Measurements from ENCODE around the gene MRPS24.
A peak's percentile ranks its signal among the peaks of the same experiment; 100 is the strongest.

The MRPS24 gene

GRCh38 chr7:43877968-43878864, 8.9 kb upstream of the MRPS24 start:
- Histone ChIP-seq H3K27me3 (ENCODE audit: control insufficient read depth in 2 of 2, insufficient read depth in 2 of 2, low read length in 2 of 2) (no peaks in the 10 kb centered on the region), H3K4me3 (ENCODE audit: low read length in 2 of 2) (no peak overlapping the region), H3K27ac (ENCODE audit: low read depth in 2 of 2, low read length in 2 of 2) (no peak overlapping the region), H3K36me3 (ENCODE audit: control insufficient read depth in 2 of 2, insufficient read depth in 2 of 2, low read length in 2 of 2) (peaks cover 64 to 65% of the 10 kb centered on the region in 2 donors), H3K4me1 (ENCODE audit: control insufficient read depth in 2 of 2, insufficient read depth in 2 of 2, low read length in 2 of 2) (peaks cover 5% of the 10 kb centered on the region in 2 donors), H3K9ac (ENCODE audit: low read depth in 1 of 2, low read length in 2 of 2) (no peak overlapping the region), H3K9me3 (ENCODE audit: control insufficient read depth in 2 of 2, low read length in 2 of 2) (no peaks in the 10 kb centered on the region)

DNA sequence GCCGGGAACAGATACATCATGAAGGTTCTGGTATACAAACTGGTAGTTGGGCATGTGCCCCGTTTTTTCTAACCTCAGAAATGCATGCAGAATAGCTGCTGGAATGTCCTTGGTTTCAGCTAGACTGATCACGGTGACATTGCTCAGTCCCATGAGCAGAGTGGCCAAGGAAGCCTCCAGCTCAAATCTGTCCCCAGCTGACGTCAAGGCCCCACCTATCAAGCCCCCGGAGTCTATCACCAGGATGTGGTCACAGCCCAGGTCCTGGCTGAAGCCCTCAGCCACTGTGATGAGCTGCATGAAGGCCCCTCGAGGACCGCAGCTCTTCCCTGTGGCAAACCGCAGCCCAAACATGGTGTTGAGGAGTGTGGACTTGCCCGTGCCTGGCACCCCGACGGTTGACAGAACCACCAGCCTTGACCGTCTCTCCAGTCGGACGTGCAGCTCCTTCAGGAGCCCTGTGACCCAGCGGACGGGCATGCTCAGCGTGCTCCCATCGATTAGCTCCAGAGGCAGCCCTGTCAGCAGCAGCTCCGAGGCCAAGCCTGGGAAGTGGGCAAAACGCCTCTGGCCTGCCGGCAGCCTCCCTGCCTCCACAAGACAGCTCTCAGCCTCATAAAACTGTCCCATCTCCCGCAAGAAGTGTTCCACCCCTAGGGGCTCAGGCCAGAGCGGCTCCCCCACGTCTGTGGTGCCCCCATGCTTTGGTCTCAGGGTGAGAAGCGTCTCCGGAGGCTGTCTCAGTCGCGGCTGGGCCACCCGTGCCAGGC, 7.8 kb upstream of the MRPS24 start:
- peaks cover 62 to 65% of the 10 kb centered on the region in 2 donors for H3K36me3 ChIP-seq (ENCODE audit: control insufficient read depth in 2 of 2, insufficient read depth in 2 of 2, low read length in 2 of 2)
- no peaks in the 10 kb centered on the region for H3K9me3 ChIP-seq (ENCODE audit: control insufficient read depth in 2 of 2, low read length in 2 of 2)
- H3K9ac ChIP-seq (ENCODE audit: low read depth in 1 of 2, low read length in 2 of 2): no peak overlapping the region
- H3K4me1 ChIP-seq (ENCODE audit: control insufficient read depth in 2 of 2, insufficient read depth in 2 of 2, low read length in 2 of 2): peaks cover 9 to 14% of the 10 kb centered on the region in 2 donors
- no peak overlapping the region for H3K27ac ChIP-seq (ENCODE audit: low read depth in 2 of 2, low read length in 2 of 2)
- H3K4me3 ChIP-seq (ENCODE audit: low read length in 2 of 2): no peak overlapping the region
- no peaks in the 10 kb centered on the region for H3K27me3 ChIP-seq (ENCODE audit: control insufficient read depth in 2 of 2, insufficient read depth in 2 of 2, low read length in 2 of 2)

- H3K9me3 ChIP-seq (ENCODE audit: control insufficient read depth in 2 of 2, low read length in 2 of 2): no peaks in the 10 kb centered on the region
- peaks cover 57 to 59% of the 10 kb centered on the region in 2 donors for H3K36me3 ChIP-seq (ENCODE audit: control insufficient read depth in 2 of 2, insufficient read depth in 2 of 2, low read length in 2 of 2)
- H3K9ac ChIP-seq (ENCODE audit: low read depth in 1 of 2, low read length in 2 of 2): no peak overlapping the region
- H3K4me1 ChIP-seq (ENCODE audit: control insufficient read depth in 2 of 2, insufficient read depth in 2 of 2, low read length in 2 of 2): peaks cover 9 to 17% of the 10 kb centered on the region in 2 donors
- no peak overlapping the region for H3K4me3 ChIP-seq (ENCODE audit: low read length in 2 of 2)
- H3K27me3 ChIP-seq (ENCODE audit: control insufficient read depth in 2 of 2, insufficient read depth in 2 of 2, low read length in 2 of 2): no peaks in the 10 kb centered on the region
- no peak overlapping the region for H3K27ac ChIP-seq (ENCODE audit: low read depth in 2 of 2, low read length in 2 of 2)
Measured at GRCh38 chr7:43876241-43876640, 6.9 kb upstream of the MRPS24 start.

- peak overlapping the region; percentile 66 to 75 for H3K27ac ChIP-seq (ENCODE audit: low read depth in 2 of 2, low read length in 2 of 2)
- peaks cover 19 to 25% of the 10 kb centered on the region in 2 donors for H3K4me1 ChIP-seq (ENCODE audit: control insufficient read depth in 2 of 2, insufficient read depth in 2 of 2, low read length in 2 of 2)
- no peak overlapping the region for H3K4me3 ChIP-seq (ENCODE audit: low read length in 2 of 2)
- H3K9ac ChIP-seq (ENCODE audit: low read depth in 1 of 2, low read length in 2 of 2): no peak overlapping the region
- no peaks in the 10 kb centered on the region for H3K9me3 ChIP-seq (ENCODE audit: control insufficient read depth in 2 of 2, low read length in 2 of 2)
- peaks cover 32 to 35% of the 10 kb centered on the region in 2 donors for H3K36me3 ChIP-seq (ENCODE audit: control insufficient read depth in 2 of 2, insufficient read depth in 2 of 2, low read length in 2 of 2)
- H3K27me3 ChIP-seq (ENCODE audit: control insufficient read depth in 2 of 2, insufficient read depth in 2 of 2, low read length in 2 of 2): no peaks in the 10 kb centered on the region
Measured at GRCh38 chr7:43873300-43873699, 4.0 kb upstream of the MRPS24 start.

GRCh38 chr7:43872406-43873110, 3.2 kb upstream of the MRPS24 start:
- H3K9ac ChIP-seq (ENCODE audit: low read depth in 1 of 2, low read length in 2 of 2): no peak overlapping the region
- H3K4me1 ChIP-seq (ENCODE audit: control insufficient read depth in 2 of 2, insufficient read depth in 2 of 2, low read length in 2 of 2): peaks cover 22 to 25% of the 10 kb centered on the region in 2 donors
- H3K36me3 ChIP-seq (ENCODE audit: control insufficient read depth in 2 of 2, insufficient read depth in 2 of 2, low read length in 2 of 2): peaks cover 25 to 27% of the 10 kb centered on the region in 2 donors
- H3K4me3 ChIP-seq (ENCODE audit: low read length in 2 of 2): no peak overlapping the region
- peak overlapping the region; percentile 66 to 75 for H3K27ac ChIP-seq (ENCODE audit: low read depth in 2 of 2, low read length in 2 of 2)
- no peaks in the 10 kb centered on the region for H3K27me3 ChIP-seq (ENCODE audit: control insufficient read depth in 2 of 2, insufficient read depth in 2 of 2, low read length in 2 of 2)
- no peaks in the 10 kb centered on the region for H3K9me3 ChIP-seq (ENCODE audit: control insufficient read depth in 2 of 2, low read length in 2 of 2)

- no peak overlapping the region for H3K27ac ChIP-seq (ENCODE audit: low read depth in 2 of 2, low read length in 2 of 2)
- no peaks in the 10 kb centered on the region for H3K9me3 ChIP-seq (ENCODE audit: control insufficient read depth in 2 of 2, low read length in 2 of 2)
- no peak overlapping the region for H3K4me3 ChIP-seq (ENCODE audit: low read length in 2 of 2)
- H3K9ac ChIP-seq (ENCODE audit: low read depth in 1 of 2, low read length in 2 of 2): no peak overlapping the region
- no peaks in the 10 kb centered on the region for H3K27me3 ChIP-seq (ENCODE audit: control insufficient read depth in 2 of 2, insufficient read depth in 2 of 2, low read length in 2 of 2)
- peaks cover 22 to 25% of the 10 kb centered on the region in 2 donors for H3K4me1 ChIP-seq (ENCODE audit: control insufficient read depth in 2 of 2, insufficient read depth in 2 of 2, low read length in 2 of 2)
- peaks cover 19 to 22% of the 10 kb centered on the region in 2 donors for H3K36me3 ChIP-seq (ENCODE audit: control insufficient read depth in 2 of 2, insufficient read depth in 2 of 2, low read length in 2 of 2)
Measured at GRCh38 chr7:43871064-43871463, 1.7 kb upstream of the MRPS24 start.

- H3K9ac ChIP-seq (ENCODE audit: low read depth in 1 of 2, low read length in 2 of 2): no peak overlapping the region
- H3K27me3 ChIP-seq (ENCODE audit: control insufficient read depth in 2 of 2, insufficient read depth in 2 of 2, low read length in 2 of 2): no peaks in the 10 kb centered on the region
- peaks cover 14 to 18% of the 10 kb centered on the region in 2 donors for H3K36me3 ChIP-seq (ENCODE audit: control insufficient read depth in 2 of 2, insufficient read depth in 2 of 2, low read length in 2 of 2)
- H3K9me3 ChIP-seq (ENCODE audit: control insufficient read depth in 2 of 2, low read length in 2 of 2): no peaks in the 10 kb centered on the region
- H3K4me3 ChIP-seq (ENCODE audit: low read length in 2 of 2): no peak overlapping the region
- H3K4me1 ChIP-seq (ENCODE audit: control insufficient read depth in 2 of 2, insufficient read depth in 2 of 2, low read length in 2 of 2): peaks cover 22 to 25% of the 10 kb centered on the region in 2 donors
- H3K27ac ChIP-seq (ENCODE audit: low read depth in 2 of 2, low read length in 2 of 2): peak overlapping the region in 1 of 2 donors; percentile 86
Measured at GRCh38 chr7:43870316-43870715, 999 bp upstream of the MRPS24 start.

GRCh38 chr7:43869867-43870240, 537 bp upstream of the MRPS24 start:
- Histone ChIP-seq H3K9me3 (ENCODE audit: control insufficient read depth in 2 of 2, low read length in 2 of 2) (no peaks in the 10 kb centered on the region), H3K4me1 (ENCODE audit: control insufficient read depth in 2 of 2, insufficient read depth in 2 of 2, low read length in 2 of 2) (peaks cover 22 to 25% of the 10 kb centered on the region in 2 donors), H3K36me3 (ENCODE audit: control insufficient read depth in 2 of 2, insufficient read depth in 2 of 2, low read length in 2 of 2) (peaks cover 13 to 16% of the 10 kb centered on the region in 2 donors), H3K4me3 (ENCODE audit: low read length in 2 of 2) (peak overlapping the region; percentile 82 to 90), H3K9ac (ENCODE audit: low read depth in 1 of 2, low read length in 2 of 2) (peak overlapping the region; percentile 60 to 75), H3K27ac (ENCODE audit: low read depth in 2 of 2, low read length in 2 of 2) (peak overlapping the region; percentile 84 to 86), H3K27me3 (ENCODE audit: control insufficient read depth in 2 of 2, insufficient read depth in 2 of 2, low read length in 2 of 2) (no peaks in the 10 kb centered on the region)

GRCh38 chr7:43868681-43869005, 674 bp downstream of the MRPS24 start:
- H3K27ac ChIP-seq (ENCODE audit: low read depth in 2 of 2, low read length in 2 of 2): peak overlapping the region; percentile 17 to 71
- H3K4me3 ChIP-seq (ENCODE audit: low read length in 2 of 2): peak overlapping the region; percentile 82 to 90
- H3K9ac ChIP-seq (ENCODE audit: low read depth in 1 of 2, low read length in 2 of 2): peak overlapping the region; percentile 69 to 72
- no peaks in the 10 kb centered on the region for H3K9me3 ChIP-seq (ENCODE audit: control insufficient read depth in 2 of 2, low read length in 2 of 2)
- H3K27me3 ChIP-seq (ENCODE audit: control insufficient read depth in 2 of 2, insufficient read depth in 2 of 2, low read length in 2 of 2): no peaks in the 10 kb centered on the region
- peaks cover 22 to 24% of the 10 kb centered on the region in 2 donors for H3K4me1 ChIP-seq (ENCODE audit: control insufficient read depth in 2 of 2, insufficient read depth in 2 of 2, low read length in 2 of 2)
- H3K36me3 ChIP-seq (ENCODE audit: control insufficient read depth in 2 of 2, insufficient read depth in 2 of 2, low read length in 2 of 2): peaks cover 13 to 14% of the 10 kb centered on the region in 2 donors

Data from mucosa of rectum (tissue), 2 donors.